GM10248 (cell line): ENCODE data around the gene MGP.

Experiments
- CTCF ChIA-PET: fragments of 300-600 bp; sonication (Branson Sonifier 250); formaldehyde crosslinking; extraction: SDS; loops from one replicate; lab custom pipeline; 2021; ENCODE audit warnings: antibody characterized with exemption; lab: Yijun Ruan, JAX
- POLR2A ChIA-PET: fragments of 350-650 bp; sonication (Branson Sonifier 250); formaldehyde crosslinking; extraction: SDS; loops from one replicate; lab custom pipeline; 2020; ENCODE audit warnings: antibody characterized with exemption; lab: Yijun Ruan, JAX
- DNase-seq: peaks from one replicate; pipeline ENCODE4 v3.0.0; 2012; ENCODE audit errors: extremely low spot score
- CTCF ChIP-seq: IDR thresholded peaks from 2 replicates; pipeline ENCODE4 v1.5.1; 2012; ENCODE audit warnings: mild to moderate bottlenecking, low read depth; ENCODE audit errors: extremely low read depth, missing control alignments, control extremely low read depth

Gene MGP

DNA sequence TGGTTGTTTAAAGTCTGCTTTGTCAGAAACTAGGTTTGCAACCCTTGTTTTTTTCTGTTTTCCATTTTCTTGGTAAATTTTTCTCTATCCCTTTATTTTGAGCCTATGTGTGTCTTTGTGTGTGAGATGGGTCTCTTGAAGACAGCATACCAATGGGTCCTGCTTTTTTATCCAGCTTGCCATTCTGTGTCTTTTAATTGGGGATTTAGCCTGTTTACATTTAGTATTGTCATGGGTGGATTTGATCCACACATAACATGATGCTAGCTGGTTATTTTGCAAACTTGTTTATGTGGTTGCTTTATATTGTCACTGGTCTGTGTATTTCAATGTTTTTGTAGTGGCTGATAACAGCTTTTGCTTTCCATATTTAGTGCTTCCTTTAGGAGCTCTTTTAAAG lies 25.2 kb downstream of the MGP start:
- ChIA-PET POLR2A (no interaction called here), CTCF (no interaction called here)
- no peak for TF ChIP-seq CTCF
- no peak for DNase-seq

DNA sequence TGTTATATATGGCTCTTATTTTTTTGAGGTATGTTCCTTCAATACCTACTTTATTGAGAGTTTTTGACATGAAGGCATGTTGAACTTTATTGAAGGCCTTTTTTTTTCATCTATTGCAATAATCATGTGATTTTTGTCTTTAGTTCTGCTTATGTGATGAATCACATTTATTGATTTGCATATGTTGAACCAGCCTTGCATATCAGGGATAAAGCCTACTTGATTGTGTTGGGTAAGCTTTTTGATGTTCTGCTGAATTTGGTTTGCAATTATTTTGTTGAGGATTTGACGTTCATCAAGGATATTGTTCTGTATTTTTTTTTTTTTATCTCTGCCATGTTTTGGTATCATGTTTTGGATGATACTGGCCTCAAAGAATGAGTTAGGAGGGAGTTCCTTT lies 27.1 kb downstream of the MGP start:
- no peak for DNase-seq
- CTCF ChIA-PET = no interaction called here
- no peak for TF ChIP-seq CTCF
- POLR2A ChIA-PET = no interaction called here

DNA sequence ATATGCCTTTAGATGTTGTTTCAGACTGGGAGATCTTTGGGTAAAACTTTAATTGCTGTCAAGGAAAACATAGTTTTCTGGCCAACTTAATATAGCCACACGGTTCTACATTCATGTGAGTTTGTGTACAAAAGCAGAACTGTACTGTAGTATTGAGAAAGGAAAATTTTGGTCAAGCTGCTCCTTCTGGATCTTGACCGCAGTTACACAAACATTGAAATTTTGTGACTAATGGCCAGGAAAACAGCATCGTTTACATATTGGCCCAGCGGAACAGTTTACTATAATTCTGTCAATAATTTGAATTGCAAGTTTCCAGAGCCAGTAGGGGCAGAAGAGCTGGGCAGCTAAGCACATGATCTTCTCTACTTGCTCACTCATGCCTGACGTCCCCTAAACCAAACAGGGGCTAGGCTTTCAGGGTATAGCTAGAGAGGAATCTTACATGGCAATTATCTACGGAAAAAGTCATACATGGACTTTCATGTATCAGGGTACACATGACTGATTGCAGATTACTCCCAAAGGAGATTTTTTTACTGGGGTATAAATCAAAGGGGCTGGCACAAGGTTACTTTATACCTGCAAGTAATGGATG lies 31.0 kb downstream of the MGP start:
- TF ChIP-seq CTCF = no peak
- peak; percentile 17 for DNase-seq
- POLR2A ChIA-PET = no interaction called here
- CTCF ChIA-PET = interaction anchor here (0.7 to 1.5 kb wide), 3 partner anchors 9 to 140 kb away, joined by 3 to 5 read pairs (median 4); no protein-coding TSS in a partner anchor

GRCh38 chr12:14853961-14854360 lies 31.7 kb downstream of the MGP start:
- DNase-seq = no peak
- ChIA-PET POLR2A (no interaction called here), CTCF (interaction anchor here (0.7 to 1.5 kb wide), 2 partner anchors 9 to 141 kb away, joined by 3 to 4 read pairs; no protein-coding TSS in a partner anchor)
- TF ChIP-seq CTCF = no peak

DNA sequence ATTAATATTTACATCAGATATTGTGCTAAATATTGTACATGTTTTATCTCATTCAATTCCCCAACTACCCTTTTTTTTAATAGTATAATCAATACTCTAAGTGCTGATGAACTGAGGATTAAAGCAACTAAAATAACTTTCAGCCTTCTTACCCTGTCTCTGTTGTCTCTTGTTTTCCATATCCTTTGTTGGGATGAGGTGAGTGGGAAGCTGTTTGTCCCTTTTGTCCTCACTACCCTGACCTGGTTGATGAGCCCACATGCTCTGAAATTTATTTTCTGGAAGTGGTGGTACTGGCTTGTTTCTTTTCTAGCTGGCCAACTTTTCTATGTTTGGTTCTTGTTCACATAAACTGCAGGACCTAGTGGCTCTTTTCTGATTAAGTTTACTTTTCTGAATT lies 32.8 kb downstream of the MGP start:
- CTCF ChIA-PET = interaction anchor here (0.9 to 1.3 kb wide), 4 partner anchors 20 to 155 kb away, joined by 3 to 4 read pairs (median 3); partner anchors contain the start of gene PDE6H
- TF ChIP-seq CTCF = no peak
- POLR2A ChIA-PET = no interaction called here
- no peak for DNase-seq

GRCh38 chr12:14850929-14851663 lies 34.6 kb downstream of the MGP start:
- TF ChIP-seq CTCF = no peak
- ChIA-PET CTCF (interaction anchor here (0.8 to 2.2 kb wide), 3 partner anchors 22 to 145 kb away, joined by 4 to 9 read pairs (median 5); no protein-coding TSS in a partner anchor), POLR2A (no interaction called here)
- no peak for DNase-seq
